Mucosa of stomach (tissue), 1 donor: ENCODE results near the gene DHX34.
A peak's percentile ranks its signal among the peaks of the same experiment; 100 is the strongest.
"Not testable (repeated sequence)": the region's sequence is repeated elsewhere in the genome, so short reads cannot be mapped to it uniquely, and the experiment has no call there.

ENCODE experiments used
- H3K27me3 ChIP-seq: one replicate; pipeline ENCODE4 v1.7.0; 2013; ENCODE audit warnings: mild to moderate bottlenecking, low read length; ENCODE audit not compliant: control insufficient read depth, insufficient read depth
- H3K36me3 ChIP-seq: one replicate; pipeline ENCODE4 v1.7.0; 2013; ENCODE audit warnings: low read length; ENCODE audit not compliant: control insufficient read depth, insufficient read depth
- H3K4me1 ChIP-seq: one replicate; pipeline ENCODE4 v1.7.0; 2013; ENCODE audit warnings: mild to moderate bottlenecking, low read length; ENCODE audit not compliant: control insufficient read depth, insufficient read depth
- H3K4me3 ChIP-seq: one replicate; pipeline ENCODE4 v1.7.0; 2013; ENCODE audit warnings: low read length
- H3K9ac ChIP-seq: one replicate; pipeline ENCODE4 v1.7.0; 2013; ENCODE audit warnings: mild to moderate bottlenecking, low read length, moderate library complexity
- H3K9me3 ChIP-seq: one replicate; pipeline ENCODE4 v1.7.0; 2013; ENCODE audit warnings: mild to moderate bottlenecking, low read length, moderate library complexity; ENCODE audit not compliant: control insufficient read depth
- donor health status: Pancreatic carcinoma.

DHX34 gene

DNA sequence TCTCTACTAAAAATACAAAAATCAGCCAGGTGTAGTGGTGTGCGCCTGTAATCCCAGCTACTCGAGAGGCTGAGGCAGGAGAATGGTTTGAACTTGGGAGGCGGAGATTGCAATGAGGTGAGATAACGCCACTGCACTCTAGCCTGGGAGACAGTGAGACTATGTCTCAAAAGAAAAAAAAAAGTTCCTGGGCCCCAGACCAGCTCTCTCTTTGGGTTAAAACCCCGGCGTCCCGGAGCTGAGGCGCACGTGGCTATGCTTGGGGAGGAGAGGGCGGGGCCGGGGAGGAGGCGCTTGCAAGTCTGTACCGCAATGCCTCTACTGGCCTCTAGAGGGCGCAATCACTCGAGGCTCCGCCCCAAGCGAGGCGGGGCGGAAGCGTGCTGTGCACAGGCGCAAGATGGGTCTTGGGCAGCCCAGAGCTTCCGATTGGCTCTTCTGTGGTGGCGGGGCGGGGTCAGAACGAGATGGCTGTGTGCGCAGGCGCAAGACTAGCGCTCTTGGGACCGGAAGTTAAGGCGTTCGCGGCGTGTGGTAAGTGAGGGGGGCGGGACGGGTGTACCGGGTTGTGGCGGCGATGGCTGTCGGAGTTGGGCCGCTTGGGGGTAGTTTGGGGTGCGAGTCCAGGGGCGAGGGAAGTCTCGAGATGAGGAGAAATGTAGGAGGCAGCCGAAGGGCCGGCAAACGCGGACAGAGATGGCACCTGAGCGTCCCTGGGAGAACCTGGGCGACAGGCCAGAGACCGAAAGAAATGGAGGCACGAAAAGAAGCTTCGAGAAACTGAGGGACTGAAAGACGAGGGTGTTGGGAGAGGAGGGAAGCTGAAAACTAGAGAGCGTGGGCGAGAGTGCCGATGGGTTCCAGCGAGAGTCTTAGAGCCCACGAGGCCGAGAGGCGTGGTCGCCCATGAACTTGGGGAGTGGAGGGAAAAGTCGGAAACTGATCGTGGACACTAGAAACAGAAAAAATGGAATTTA, at the start of gene DHX34:
Gene DHX34, plus strand, starts transcription at position 497 of the 977 bp plus-strand sequence. CDS start 3,716 bp downstream, outside the sequence.
- Histone ChIP-seq H3K27me3 (no peaks in the 10 kb centered on the region), H3K9ac (peak within 1 kb of the TSS; percentile 89), H3K4me3 (peak within 1 kb of the TSS; percentile 89), H3K36me3 (no peaks in the 10 kb centered on the region), H3K4me1 (peaks cover 5% of the 10 kb centered on the region), H3K9me3 (no peaks in the 10 kb centered on the region)

DNA sequence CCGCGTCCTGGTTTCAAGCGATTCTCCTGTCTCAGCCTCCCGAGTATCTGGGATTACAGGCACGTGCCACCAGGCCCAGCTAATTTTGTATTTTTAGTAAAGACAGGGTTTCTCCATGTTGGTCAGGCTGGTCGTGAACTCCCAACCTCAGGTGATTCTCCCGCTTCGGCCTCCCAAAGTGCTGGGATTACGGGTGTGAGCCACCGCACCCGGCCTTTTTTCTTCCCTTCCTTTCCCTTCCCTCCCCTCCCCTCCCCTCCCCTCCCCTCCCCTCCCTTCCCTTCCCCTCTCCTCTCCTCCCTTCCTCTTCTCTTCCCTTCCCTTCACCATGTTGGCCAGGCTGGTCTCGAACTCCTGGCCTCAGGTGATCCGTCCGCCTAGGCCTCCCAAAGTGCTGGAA, 48.2 kb upstream of the DHX34 start:
- not testable (repeated sequence) for H3K36me3 ChIP-seq, H3K27me3 ChIP-seq, H3K4me1 ChIP-seq

DNA sequence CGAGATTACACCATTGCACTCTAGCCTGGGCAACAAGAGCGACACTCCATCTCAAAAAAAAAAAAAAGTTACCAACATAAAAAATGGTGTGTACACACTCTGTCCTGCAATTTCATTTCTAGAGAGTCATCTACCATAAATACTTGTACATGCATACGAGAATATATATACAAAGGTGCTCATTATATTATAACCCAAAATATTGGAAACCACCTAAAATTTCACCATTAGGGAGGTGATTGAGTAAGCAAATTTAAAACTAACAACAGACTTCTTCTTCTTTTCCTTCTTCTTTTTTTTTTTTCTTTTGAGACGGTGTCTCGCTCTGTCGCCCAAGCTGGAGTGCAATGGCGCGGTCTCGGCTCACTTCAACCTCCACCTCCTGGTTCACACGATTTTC, 46.9 kb upstream of the DHX34 start:
- Histone ChIP-seq H3K36me3 (no peaks in the 10 kb centered on the region), H3K9ac (no peak overlapping the region), H3K4me3 (no peak overlapping the region), H3K27me3 (no peaks in the 10 kb centered on the region), H3K9me3 (no peaks in the 10 kb centered on the region), H3K4me1 (no peaks in the 10 kb centered on the region)

More for the DNA sequence above, 48.2 kb upstream of the DHX34 start:
- not testable (repeated sequence) for H3K9me3 ChIP-seq, H3K4me3 ChIP-seq, H3K9ac ChIP-seq

DNA sequence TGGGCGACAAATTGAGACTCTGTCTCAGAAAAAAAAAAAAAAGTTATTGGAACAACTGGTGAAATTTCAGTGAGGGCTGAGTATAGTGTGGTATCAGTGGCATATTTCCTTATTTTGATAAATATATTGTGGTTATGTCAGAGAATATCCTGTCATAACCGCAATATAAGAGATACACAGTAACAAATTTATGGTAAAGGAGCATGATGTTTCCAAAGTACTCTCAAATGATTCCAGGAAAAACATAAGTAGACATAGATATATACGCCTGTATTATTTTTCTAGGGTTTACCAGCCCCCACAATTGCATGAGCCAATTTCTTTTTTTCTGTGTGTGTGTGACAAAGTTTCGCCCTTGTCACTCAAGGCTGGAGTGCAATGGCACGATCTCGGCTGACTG, 45.1 kb upstream of the DHX34 start:
- Histone ChIP-seq H3K4me1 (no peaks in the 10 kb centered on the region), H3K36me3 (no peaks in the 10 kb centered on the region), H3K9me3 (no peaks in the 10 kb centered on the region), H3K27me3 (no peaks in the 10 kb centered on the region), H3K9ac (no peak overlapping the region), H3K4me3 (no peak overlapping the region)

- H3K4me1 ChIP-seq, result no peaks in the 10 kb centered on the region
- no peak overlapping the region for H3K9ac ChIP-seq
- H3K4me3 ChIP-seq, result no peak overlapping the region
- H3K36me3 ChIP-seq, result no peaks in the 10 kb centered on the region
- no peaks in the 10 kb centered on the region for H3K27me3 ChIP-seq
- H3K9me3 ChIP-seq, result no peaks in the 10 kb centered on the region
Observed at GRCh38 chr19:47305309-47305751, 43.8 kb upstream of the DHX34 start.

GRCh38 chr19:47306303-47306702, 42.8 kb upstream of the DHX34 start:
- H3K9ac ChIP-seq, result no peak overlapping the region
- H3K27me3 ChIP-seq, result no peaks in the 10 kb centered on the region
- no peak overlapping the region for H3K4me3 ChIP-seq
- no peaks in the 10 kb centered on the region for H3K4me1 ChIP-seq
- H3K9me3 ChIP-seq, result no peaks in the 10 kb centered on the region
- no peaks in the 10 kb centered on the region for H3K36me3 ChIP-seq

GRCh38 chr19:47309038-47309437, 40.1 kb upstream of the DHX34 start:
- no peaks in the 10 kb centered on the region for H3K36me3 ChIP-seq
- H3K27me3 ChIP-seq, result no peaks in the 10 kb centered on the region
- H3K9ac ChIP-seq, result no peak overlapping the region
- H3K9me3 ChIP-seq, result no peaks in the 10 kb centered on the region
- H3K4me3 ChIP-seq, result no peak overlapping the region
- H3K4me1 ChIP-seq, result no peaks in the 10 kb centered on the region

DNA sequence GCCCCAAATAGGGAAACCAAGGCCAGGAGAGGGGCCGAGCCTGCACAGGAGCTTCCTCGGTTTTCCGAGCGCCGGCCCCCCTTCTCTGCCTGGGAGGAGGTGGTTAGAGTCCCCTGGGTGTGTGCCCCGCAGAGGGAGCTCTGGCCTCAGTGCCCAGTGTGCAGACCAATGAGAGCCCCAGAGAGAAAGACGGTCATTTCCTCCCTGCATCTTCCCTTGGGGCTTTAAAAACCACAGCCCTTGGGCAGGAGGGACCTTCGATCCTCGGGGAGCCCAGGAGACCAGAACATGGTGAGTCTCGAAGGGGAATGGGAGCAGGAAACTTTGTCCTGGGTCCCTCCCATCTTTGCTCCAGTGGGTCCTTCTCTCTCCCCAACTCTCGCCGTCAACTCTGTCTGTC, 39.5 kb upstream of the DHX34 start, which contains the start of gene C5AR1:
Gene C5AR1, plus strand, starts transcription at position 254 of the 400 bp plus-strand sequence. Its CDS starts 35 bp downstream, at position 289.
- H3K9me3 ChIP-seq, result no peaks in the 10 kb centered on the region
- H3K9ac ChIP-seq, result peak within 1 kb of the TSS; percentile 34
- H3K4me1 ChIP-seq, result no peaks in the 10 kb centered on the region
- no peaks in the 10 kb centered on the region for H3K27me3 ChIP-seq
- no peak within 1 kb of the TSS for H3K4me3 ChIP-seq
- no peaks in the 10 kb centered on the region for H3K36me3 ChIP-seq

- Histone ChIP-seq H3K9ac (no peak overlapping the region), H3K4me3 (no peak overlapping the region)
Observed at GRCh38 chr19:47310323-47310722, 38.8 kb upstream of the DHX34 start.

GRCh38 chr19:47310819-47311218, 38.3 kb upstream of the DHX34 start:
- Histone ChIP-seq H3K4me3 (no peak overlapping the region), H3K4me1 (no peaks in the 10 kb centered on the region), H3K9ac (no peak overlapping the region), H3K36me3 (no peaks in the 10 kb centered on the region), H3K9me3 (no peaks in the 10 kb centered on the region), H3K27me3 (no peaks in the 10 kb centered on the region)

More at GRCh38 chr19:47310323-47310722, 38.8 kb upstream of the DHX34 start:
- Histone ChIP-seq H3K9me3 (no peaks in the 10 kb centered on the region), H3K27me3 (no peaks in the 10 kb centered on the region), H3K36me3 (no peaks in the 10 kb centered on the region), H3K4me1 (no peaks in the 10 kb centered on the region)

DNA sequence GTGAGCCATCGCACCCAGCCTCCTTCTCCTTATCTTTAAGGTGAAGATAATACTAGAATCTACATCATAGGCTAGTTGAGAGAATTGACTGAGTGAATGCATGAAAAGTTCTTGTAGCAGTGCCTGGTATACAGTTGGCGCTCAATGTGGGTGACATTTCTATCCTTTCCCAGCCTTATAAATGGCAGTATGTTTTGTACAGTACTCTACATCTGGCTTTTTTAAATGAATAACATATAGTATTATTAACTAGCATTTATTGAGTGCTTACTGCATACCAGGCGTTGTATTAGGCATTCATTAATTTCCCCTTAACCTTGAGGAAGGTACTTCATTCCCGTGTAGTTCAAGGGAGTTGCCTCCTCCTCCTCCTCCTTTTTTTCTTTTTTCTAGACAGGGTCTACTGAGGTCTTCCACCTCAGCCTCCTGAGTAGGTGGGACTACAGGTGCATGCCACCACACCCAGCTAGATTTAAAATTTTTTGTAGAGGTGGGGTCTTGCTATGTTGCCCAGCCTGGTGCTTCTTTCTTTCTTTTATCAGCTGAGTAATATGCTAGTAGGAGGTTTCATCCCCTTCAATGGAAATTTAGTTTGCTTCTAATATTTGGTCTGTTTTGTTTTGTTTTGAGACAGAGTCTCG, 36.6 kb upstream of the DHX34 start:
- Histone ChIP-seq H3K4me3 (no peak overlapping the region), H3K4me1 (no peaks in the 10 kb centered on the region)

GRCh38 chr19:47313754-47314295, 35.3 kb upstream of the DHX34 start:
- H3K9me3 ChIP-seq, result no peaks in the 10 kb centered on the region
- H3K27me3 ChIP-seq, result no peaks in the 10 kb centered on the region
- no peaks in the 10 kb centered on the region for H3K4me1 ChIP-seq
- H3K9ac ChIP-seq, result no peak overlapping the region
- no peak overlapping the region for H3K4me3 ChIP-seq
- H3K36me3 ChIP-seq, result no peaks in the 10 kb centered on the region

More for the DNA sequence above, 36.6 kb upstream of the DHX34 start:
- Histone ChIP-seq H3K36me3 (no peaks in the 10 kb centered on the region), H3K27me3 (no peaks in the 10 kb centered on the region), H3K9me3 (no peaks in the 10 kb centered on the region), H3K9ac (no peak overlapping the region)
